Tibial nerve (tissue), 4 donors: Measurements from ENCODE around the gene MARCHF3. TPM values are rescaled to one million over a fixed set of nuclear protein-coding genes. Genes with fewer than 3 reads are reported as not detected.
A peak's percentile ranks its signal among the peaks of the same experiment; 100 is the strongest.
"Not testable (repeated sequence)": the region's sequence is repeated elsewhere in the genome, so short reads cannot be mapped to it uniquely, and the experiment has no call there.

Source experiments
- DNase-seq, 2 donors: peaks; one replicate each; pipeline ENCODE4 v3.0.0-alpha.2; 2019; ENCODE audit warnings: low spot score in 2 of 2
- H3K27ac ChIP-seq, 4 donors: fragments of 200-600 bp; sonication (generic) in 3 of 4; one replicate each; pipeline ENCODE4 v1.5.1; 2017 to 2019; ENCODE audit warnings: mild to moderate bottlenecking in 1 of 4
- H3K27me3 ChIP-seq, 2 donors: fragments of 200-600 bp; sonication (generic) in 1 of 2; one replicate each; pipeline versions ENCODE4 v1.5.1 to v1.6.0; 2017 to 2019
- H3K36me3 ChIP-seq, 3 donors: fragments of 200-600 bp; sonication (generic); one replicate each; pipeline ENCODE4 v1.5.1; 2018 to 2019
- H3K4me1 ChIP-seq, 4 donors: fragments of 200-600 bp; sonication (generic) in 3 of 4; one replicate each; pipeline ENCODE4 v1.5.1; 2017 to 2019
- H3K4me3 ChIP-seq, 4 donors: fragments of 200-600 bp; sonication (generic) in 3 of 4; one replicate each; pipeline ENCODE4 v1.5.1; 2017 to 2019; ENCODE audit warnings: mild to moderate bottlenecking in 1 of 4, moderate library complexity in 1 of 4
- H3K9me3 ChIP-seq, 4 donors: fragments of 200-600 bp; sonication (generic) in 3 of 4; one replicate each; pipeline ENCODE4 v1.5.1; 2017 to 2019
- CTCF ChIP-seq, 5 experiments: fragments of 200-600 bp in 3 of 5; fragments of 450-650 bp in 2 of 5; sonication (generic) in 3 of 5; IDR thresholded peaks; one replicate each; pipeline ENCODE4 v1.5.1; 2016 to 2019; ENCODE audit warnings: antibody characterized with exemption in 5 of 5, mild to moderate bottlenecking in 3 of 5, moderate library complexity in 2 of 5
- EP300 ChIP-seq, 2 donors: sonication (generic); formaldehyde crosslinking; IDR thresholded peaks; one replicate each; pipeline ENCODE4 v1.6.1; 2017; ENCODE audit warnings: antibody characterized with exemption in 2 of 2, mild to moderate bottlenecking in 1 of 2
- POLR2A ChIP-seq, 2 donors: fragments of 450-650 bp; IDR thresholded peaks; one replicate each; pipeline ENCODE4 v1.6.1; 2017; ENCODE audit warnings: antibody characterized with exemption in 2 of 2, mild to moderate bottlenecking in 2 of 2, moderate library complexity in 2 of 2
- WGBS, 2 donors: methylation state at CpG; one replicate each; pipeline ENCODE4 v1.1.5; 2018; 5-methylcytosine and 5-hydroxymethylcytosine counted together
- total RNA-seq, 4 donors: library from RNA; depleted of rRNA; stranded (reverse); fragments of >200 nt; gene quantifications; one replicate each; pipeline ENCODE4 v1.1.0, GENCODE V29; 2016

Gene MARCHF3
- total RNA-seq, 4 donors from 2014 or later = 1.8 to 8.7 (median 4.7) TPM

GRCh38 chr5:126854526-126855110 is 175.7 kb downstream of the MARCHF3 start:
- no peak overlapping the region for H3K27ac ChIP-seq
- no peak for TF ChIP-seq EP300 (IDR thresholded peaks at IDR 0.05)
- no peak for TF ChIP-seq POLR2A (IDR thresholded peaks at IDR 0.05)
- TF ChIP-seq CTCF (IDR thresholded peaks at IDR 0.05) = no peak
- no peaks in the 10 kb centered on the region for H3K9me3 ChIP-seq
- H3K36me3 ChIP-seq = no peaks in the 10 kb centered on the region
- 97 to 98% methylated on average over 23 to 33 of the region's 35 CpGs for WGBS, 2 donors
- DNase-seq = no peak
- no peaks in the 10 kb centered on the region for H3K27me3 ChIP-seq
- H3K4me3 ChIP-seq = no peak overlapping the region
- peaks cover 0 to 16% (median 4%) of the 10 kb centered on the region in 4 donors for H3K4me1 ChIP-seq

- H3K36me3 ChIP-seq, H3K9me3 ChIP-seq, DNase-seq, H3K27me3 ChIP-seq: not testable (repeated sequence)
- peak overlapping the region in 1 of 4 donors; percentile 21 for H3K4me3 ChIP-seq
- peaks cover 0 to 25% (median 6%) of the 10 kb centered on the region in 4 donors for H3K4me1 ChIP-seq
- WGBS, 2 donors = 92 to 96% methylated on average over 27 of the region's 27 CpGs
- peak overlapping the region in 1 of 4 donors; percentile 41 for H3K27ac ChIP-seq
Measured at GRCh38 chr5:126853541-126854307, 176.6 kb downstream of the MARCHF3 start.

- TF ChIP-seq POLR2A (IDR thresholded peaks at IDR 0.05) (no peak), EP300 (IDR thresholded peaks at IDR 0.05) (no peak), CTCF (IDR thresholded peaks at IDR 0.05) (no peak)
- Histone ChIP-seq H3K36me3 (no peaks in the 10 kb centered on the region), H3K9me3 (no peaks in the 10 kb centered on the region), H3K4me3 (no peak overlapping the region), H3K4me1 (peaks cover 0 to 32% (median 11%) of the 10 kb centered on the region in 4 donors), H3K27ac (peak overlapping the region in 2 of 4 donors; percentile 41 to 55), H3K27me3 (no peaks in the 10 kb centered on the region)
- no peak for DNase-seq
- WGBS, 2 donors = 57 to 64% methylated on average over 7 of the region's 7 CpGs
Measured at GRCh38 chr5:126852841-126853271, 177.5 kb downstream of the MARCHF3 start.

GRCh38 chr5:126852091-126852571 is 178.2 kb downstream of the MARCHF3 start:
- no peaks in the 10 kb centered on the region for H3K36me3 ChIP-seq
- peak in 1 of 2 donors; percentile 38 for DNase-seq
- TF ChIP-seq CTCF (IDR thresholded peaks at IDR 0.05) (no peak), POLR2A (IDR thresholded peaks at IDR 0.05) (no peak), EP300 (IDR thresholded peaks at IDR 0.05) (peak in 1 of 2 donors; percentile 60)
- WGBS, 2 donors = 56% methylated on average over 4 of the region's 4 CpGs
- peaks cover 0 to 33% (median 14%) of the 10 kb centered on the region in 4 donors for H3K4me1 ChIP-seq
- H3K4me3 ChIP-seq = no peak overlapping the region
- H3K27ac ChIP-seq = peak overlapping the region in 3 of 4 donors; percentile 41 to 56 (median 55)
- no peaks in the 10 kb centered on the region for H3K27me3 ChIP-seq
- H3K9me3 ChIP-seq = no peaks in the 10 kb centered on the region

GRCh38 chr5:126851501-126852011 is 178.8 kb downstream of the MARCHF3 start:
- H3K27me3 ChIP-seq = no peaks in the 10 kb centered on the region
- WGBS, 2 donors = 77 to 78% methylated on average over 14 of the region's 14 CpGs
- DNase-seq = peak in 1 of 2 donors; percentile 45
- H3K36me3 ChIP-seq = no peaks in the 10 kb centered on the region
- peak overlapping the region in 3 of 4 donors; percentile 41 to 56 (median 55) for H3K27ac ChIP-seq
- H3K9me3 ChIP-seq = no peaks in the 10 kb centered on the region
- no peak overlapping the region for H3K4me3 ChIP-seq
- H3K4me1 ChIP-seq = peaks cover 0 to 39% (median 18%) of the 10 kb centered on the region in 4 donors
- no peak for TF ChIP-seq CTCF (IDR thresholded peaks at IDR 0.05)
- no peak for TF ChIP-seq EP300 (IDR thresholded peaks at IDR 0.05)
- no peak for TF ChIP-seq POLR2A (IDR thresholded peaks at IDR 0.05)
